GM21786 (cell line): Measurements from ENCODE around the gene PRKN.

Experiments
- ATAC-seq: cut with Tn5 transposase; IDR thresholded peaks from one replicate; pipeline ENCODE4 v1.9.1; 2021; ENCODE audit not compliant: unreplicated experiment

PRKN gene

GRCh38 chr6:162256361-162256760, 471.2 kb downstream of the PRKN start:
- no peak for ATAC-seq

- no peak for ATAC-seq
Measured at GRCh38 chr6:162251257-162251656, 476.3 kb downstream of the PRKN start.

GRCh38 chr6:162249907-162250642, 477.5 kb downstream of the PRKN start:
- ATAC-seq = no peak

- ATAC-seq = no peak
Measured at GRCh38 chr6:162245830-162246420, 481.6 kb downstream of the PRKN start.

- no peak for ATAC-seq
Measured at GRCh38 chr6:162244031-162244430, 483.5 kb downstream of the PRKN start.

- ATAC-seq = no peak
Measured at GRCh38 chr6:162242915-162243314, 484.7 kb downstream of the PRKN start.

- no peak for ATAC-seq
Measured at GRCh38 chr6:162239330-162239729, 488.2 kb downstream of the PRKN start.

GRCh38 chr6:162238675-162239074, 488.9 kb downstream of the PRKN start:
- ATAC-seq = no peak

GRCh38 chr6:162237331-162237730, 490.2 kb downstream of the PRKN start:
- ATAC-seq = no peak

GRCh38 chr6:162234631-162235030, 492.9 kb downstream of the PRKN start:
- ATAC-seq = no peak

- ATAC-seq = no peak
Measured at GRCh38 chr6:162230147-162230752, 497.3 kb downstream of the PRKN start.

GRCh38 chr6:162229093-162229492, 498.5 kb downstream of the PRKN start:
- no peak for ATAC-seq

GRCh38 chr6:162226803-162227202, 500.8 kb downstream of the PRKN start:
- ATAC-seq = no peak

- no peak for ATAC-seq
Measured at GRCh38 chr6:162222521-162222920, 505.0 kb downstream of the PRKN start.

GRCh38 chr6:162220876-162221275, 506.7 kb downstream of the PRKN start:
- no peak for ATAC-seq

- ATAC-seq = no peak
Measured at GRCh38 chr6:162219266-162219665, 508.3 kb downstream of the PRKN start.

GRCh38 chr6:162217811-162218493, 509.6 kb downstream of the PRKN start:
- ATAC-seq = no peak

GRCh38 chr6:162217058-162217457, 510.5 kb downstream of the PRKN start:
- ATAC-seq = no peak

GRCh38 chr6:162211777-162212176, 515.8 kb downstream of the PRKN start:
- ATAC-seq = no peak

- no peak for ATAC-seq
Measured at GRCh38 chr6:162211022-162211421, 516.5 kb downstream of the PRKN start.

GRCh38 chr6:162203287-162203686, 524.3 kb downstream of the PRKN start:
- ATAC-seq = no peak
